CD4-positive, alpha-beta T cell treated with Interleukin-6 for 4 hours (primary cell): ENCODE measurements around the gene PICALM.
A peak's percentile ranks its signal among the peaks of the same experiment; 100 is the strongest.
"Not testable (repeated sequence)": the region's sequence is repeated elsewhere in the genome, so short reads cannot be mapped to it uniquely, and the experiment has no call there.

Source experiments
- DNase-seq: peaks from one replicate; pipeline ENCODE4 v3.0.0-alpha.2; 2020; ENCODE audit warnings: mixed read lengths

PICALM gene, protein sequence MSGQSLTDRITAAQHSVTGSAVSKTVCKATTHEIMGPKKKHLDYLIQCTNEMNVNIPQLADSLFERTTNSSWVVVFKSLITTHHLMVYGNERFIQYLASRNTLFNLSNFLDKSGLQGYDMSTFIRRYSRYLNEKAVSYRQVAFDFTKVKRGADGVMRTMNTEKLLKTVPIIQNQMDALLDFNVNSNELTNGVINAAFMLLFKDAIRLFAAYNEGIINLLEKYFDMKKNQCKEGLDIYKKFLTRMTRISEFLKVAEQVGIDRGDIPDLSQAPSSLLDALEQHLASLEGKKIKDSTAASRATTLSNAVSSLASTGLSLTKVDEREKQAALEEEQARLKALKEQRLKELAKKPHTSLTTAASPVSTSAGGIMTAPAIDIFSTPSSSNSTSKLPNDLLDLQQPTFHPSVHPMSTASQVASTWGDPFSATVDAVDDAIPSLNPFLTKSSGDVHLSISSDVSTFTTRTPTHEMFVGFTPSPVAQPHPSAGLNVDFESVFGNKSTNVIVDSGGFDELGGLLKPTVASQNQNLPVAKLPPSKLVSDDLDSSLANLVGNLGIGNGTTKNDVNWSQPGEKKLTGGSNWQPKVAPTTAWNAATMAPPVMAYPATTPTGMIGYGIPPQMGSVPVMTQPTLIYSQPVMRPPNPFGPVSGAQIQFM

DNA sequence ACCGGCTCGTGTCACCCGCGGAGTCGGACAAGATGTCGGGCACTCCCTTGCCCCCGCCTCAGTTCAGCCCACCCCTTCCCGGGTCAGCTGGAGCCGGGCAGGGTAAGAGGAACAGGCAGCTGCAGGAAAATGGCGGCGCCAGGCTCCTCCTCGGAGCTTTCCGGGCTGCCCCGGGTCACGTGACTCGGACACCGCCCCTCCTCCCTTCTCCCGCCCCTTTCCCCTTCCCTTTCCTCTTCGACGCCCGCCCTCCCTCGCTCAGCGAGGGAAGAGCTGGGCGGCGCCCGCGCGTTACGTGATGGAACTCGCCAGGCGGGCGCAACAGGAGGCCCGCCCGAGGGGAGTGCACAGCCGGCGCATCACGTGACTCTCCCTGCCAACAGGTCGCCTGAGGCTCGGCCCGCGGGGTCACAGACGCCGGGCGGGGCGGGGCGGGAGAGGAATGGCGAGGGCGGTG is at the start of gene PICALM:
TSS of gene PICALM (minus strand) at position 134 of the 457 bp plus-strand sequence. CDS start 304 bp downstream, outside the sequence.
- DNase-seq: peak; percentile 98

DNA sequence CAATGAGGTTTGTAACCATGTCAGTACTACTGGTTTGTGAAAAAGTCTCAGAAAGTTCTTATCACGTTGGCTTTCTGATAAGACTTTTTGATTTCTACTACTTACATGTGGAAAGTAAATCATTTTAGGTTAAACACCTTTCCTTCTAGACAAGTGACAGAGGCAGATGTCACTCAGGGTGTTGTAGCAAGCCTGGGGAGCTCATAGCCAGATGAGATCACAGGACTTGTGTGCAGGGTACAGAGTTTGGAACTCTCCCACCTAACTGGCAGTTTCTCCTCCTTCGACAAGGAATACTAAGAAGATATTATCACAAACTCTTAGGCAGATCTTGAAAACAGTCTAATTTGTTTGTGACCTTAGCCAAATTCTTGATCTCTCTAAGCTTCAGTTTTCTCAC is 49.4 kb upstream of the PICALM start:
- DNase-seq: no peak

DNA sequence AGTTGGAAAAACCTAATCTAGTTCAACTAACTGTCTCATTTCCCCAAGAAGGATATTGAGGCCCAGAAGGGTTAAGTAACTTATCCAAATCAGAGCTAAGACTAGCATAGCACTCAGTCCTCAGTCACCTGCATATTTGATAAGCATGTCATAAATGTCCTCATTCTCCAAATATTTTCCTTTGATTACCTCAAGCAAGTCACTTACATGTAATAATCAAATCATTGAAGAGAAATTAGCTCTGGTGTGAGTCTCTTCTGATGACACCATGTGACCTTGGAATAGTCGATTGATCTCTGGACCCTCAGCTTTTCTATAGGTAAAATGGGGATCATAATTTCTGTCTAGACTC is 48.8 kb upstream of the PICALM start:
- DNase-seq: no peak

DNA sequence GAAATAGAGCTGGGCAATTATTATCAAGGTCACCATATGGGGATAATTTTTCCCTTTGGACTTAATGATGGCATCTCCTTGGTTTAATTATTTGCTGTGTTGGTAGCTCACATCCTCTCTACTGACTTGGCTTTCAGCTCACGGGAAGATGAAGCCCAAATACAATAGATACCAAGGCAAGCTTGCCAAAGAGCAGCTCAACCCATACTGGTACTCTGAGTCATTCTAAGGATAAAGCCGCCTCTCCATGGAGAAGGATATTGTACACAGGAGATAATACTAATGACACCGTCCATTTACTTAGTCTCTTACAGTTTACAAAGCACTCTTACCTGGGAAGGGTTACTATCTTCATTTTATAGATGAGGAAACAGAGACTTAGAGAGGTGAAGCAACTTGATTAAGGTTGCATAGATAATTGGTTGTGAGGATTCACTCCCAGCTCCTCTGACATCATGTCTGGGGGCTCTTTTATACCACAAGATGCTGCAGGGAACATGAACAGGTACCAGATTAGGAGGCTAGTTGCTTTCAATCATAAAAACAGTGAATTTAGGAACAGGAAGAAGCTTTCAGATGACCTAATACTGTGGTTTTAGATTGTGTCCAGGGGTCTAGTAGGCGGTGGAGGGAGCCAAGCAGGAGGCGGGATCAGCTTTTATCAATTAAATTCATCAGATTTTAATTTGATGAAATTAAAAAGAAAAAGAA is 48.3 kb upstream of the PICALM start:
- no peak for DNase-seq

DNA sequence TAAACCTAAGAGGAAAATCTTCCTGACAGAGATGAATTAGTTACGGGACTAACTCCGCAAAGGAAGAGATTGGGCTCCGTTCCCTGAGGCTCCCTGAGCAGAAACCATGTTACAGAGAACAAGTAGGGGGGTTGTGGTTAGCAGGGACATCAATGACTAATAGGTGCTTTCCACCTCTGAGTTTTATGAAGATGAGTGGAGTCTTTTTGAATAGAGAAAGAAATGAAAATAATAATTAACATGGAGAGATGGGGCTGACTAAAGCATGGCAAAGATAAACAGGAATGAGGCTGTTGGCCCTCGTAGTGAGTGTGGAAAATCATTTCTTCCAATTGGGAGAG is 47.5 kb upstream of the PICALM start:
- peak; percentile 32 for DNase-seq

DNA sequence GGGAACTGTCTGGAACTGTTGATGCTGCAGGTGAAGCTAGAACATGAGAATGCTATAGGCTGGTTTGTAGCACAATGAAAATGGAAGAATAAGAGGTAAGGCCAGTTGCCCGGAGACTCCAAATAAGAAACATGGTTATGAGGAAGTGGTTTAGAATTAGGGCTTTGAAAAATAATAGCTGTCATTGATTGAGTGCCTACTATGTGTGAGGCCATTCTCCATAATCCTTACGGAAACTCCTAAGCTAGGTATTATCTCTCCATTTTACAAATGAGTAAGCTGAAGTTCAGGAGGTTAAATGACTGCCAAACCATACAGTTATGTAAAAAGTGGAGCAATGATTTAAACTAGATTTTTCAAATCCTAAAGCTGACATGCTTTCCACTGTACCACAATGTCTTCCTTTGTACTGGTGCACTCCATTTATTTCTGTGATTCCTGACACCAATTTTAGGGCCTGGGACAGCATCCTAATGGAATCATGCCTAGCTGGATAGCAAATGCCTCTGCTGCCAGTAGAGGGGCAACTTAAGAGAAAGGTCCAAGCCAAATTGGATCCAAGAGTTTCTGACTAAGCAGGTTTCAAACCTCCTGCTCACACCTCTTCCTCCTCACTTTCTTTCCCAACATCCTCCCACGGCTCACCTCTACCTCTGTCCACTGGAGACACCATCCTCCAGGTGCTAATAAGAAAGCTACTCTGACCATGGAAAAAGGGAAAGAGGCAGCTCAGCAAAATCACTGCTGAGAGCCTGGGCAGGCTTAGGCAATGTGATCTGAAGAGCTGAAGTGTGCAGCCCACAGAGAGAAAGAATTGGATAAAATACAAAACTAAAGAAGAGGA is 46.9 kb upstream of the PICALM start:
- no peak for DNase-seq

DNA sequence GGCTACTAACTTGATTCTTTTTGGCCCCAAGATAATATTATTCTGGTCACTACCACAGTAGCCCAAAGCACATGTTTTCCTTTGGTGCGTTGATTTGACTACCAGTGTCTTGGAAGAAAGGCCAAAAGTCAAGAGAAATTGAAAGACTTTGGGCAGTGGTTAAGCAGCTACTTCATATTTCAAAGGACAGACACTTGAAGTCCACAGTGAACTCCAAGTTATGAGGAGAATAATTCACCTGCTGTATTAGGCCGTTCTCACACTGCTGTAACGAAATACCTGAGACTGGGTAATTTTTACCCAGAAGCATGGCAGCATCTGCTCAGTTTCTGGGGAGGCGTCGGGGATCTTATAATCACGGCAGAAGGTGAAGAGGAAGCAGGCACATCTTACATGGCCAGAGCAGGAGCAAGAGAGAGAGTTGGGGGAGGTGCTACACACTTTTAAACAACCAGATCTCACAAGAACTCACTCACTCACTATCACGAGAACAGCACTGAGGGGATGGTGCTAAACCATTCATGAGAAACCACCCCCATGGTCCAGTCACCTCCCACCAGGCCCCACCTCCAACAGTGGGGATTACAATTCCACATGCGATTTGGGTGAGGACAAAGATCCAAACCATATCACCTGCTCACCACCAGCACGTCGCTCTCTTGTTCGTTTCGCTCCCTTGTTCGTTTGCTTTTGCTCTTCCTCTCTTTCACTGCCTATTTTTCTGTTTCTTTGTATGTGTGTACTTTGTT is 40.2 kb upstream of the PICALM start:
- no peak for DNase-seq

DNA sequence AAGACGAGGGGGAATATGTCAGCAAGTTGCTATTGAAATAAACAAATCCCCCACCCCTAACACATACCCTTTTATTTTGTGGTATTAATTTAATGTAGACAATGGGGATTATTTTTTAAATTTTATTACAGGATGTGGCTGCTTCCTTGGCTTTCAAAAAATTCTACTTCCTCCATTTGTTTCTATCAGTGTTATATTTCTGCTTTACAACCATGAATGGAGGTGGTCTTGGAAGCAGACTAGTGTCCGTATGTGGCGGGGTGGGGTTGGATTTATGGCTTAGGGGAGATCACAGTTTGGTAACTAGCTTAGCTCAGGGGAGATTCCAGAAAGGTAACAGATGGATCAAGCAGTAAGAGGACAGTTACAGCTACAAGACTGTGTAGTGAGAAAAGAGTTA is 39.3 kb upstream of the PICALM start:
- DNase-seq: no peak

DNA sequence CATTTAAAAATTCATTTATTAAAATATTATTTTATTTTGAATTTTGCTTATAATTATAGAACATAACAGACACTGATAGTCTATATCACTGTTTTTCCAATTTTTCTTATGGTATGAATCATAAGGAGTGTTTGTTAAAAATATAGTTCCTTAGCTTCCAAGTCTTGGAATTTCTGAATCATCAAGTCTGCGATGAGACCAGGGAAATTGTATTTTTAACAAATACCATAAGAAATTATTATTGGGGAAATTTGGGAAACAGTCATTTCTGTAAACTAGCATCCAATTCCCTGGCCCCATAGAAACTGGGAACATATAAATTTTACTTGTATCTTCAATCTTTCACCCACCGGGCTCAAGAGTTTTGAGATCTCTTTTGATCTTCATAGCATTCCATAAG is 38.0 kb upstream of the PICALM start:
- no peak for DNase-seq

DNA sequence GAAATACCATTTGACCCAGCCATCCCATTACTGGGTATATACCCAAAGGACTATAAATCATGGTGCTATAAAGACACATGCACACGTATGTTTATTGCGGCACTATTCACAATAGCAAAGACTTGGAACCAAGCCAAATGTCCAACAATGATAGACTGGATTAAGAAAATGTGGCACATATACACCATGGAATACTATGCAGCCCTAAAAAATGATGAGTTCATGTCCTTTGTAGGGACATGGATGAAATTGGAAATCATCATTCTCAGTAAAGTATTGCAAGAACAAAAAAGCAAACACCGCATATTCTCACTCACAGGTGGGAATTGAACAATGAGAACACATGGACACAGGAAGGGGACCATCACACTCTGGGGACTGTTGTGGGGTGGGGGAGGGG is 37.1 kb upstream of the PICALM start:
- DNase-seq: not testable (repeated sequence)

DNA sequence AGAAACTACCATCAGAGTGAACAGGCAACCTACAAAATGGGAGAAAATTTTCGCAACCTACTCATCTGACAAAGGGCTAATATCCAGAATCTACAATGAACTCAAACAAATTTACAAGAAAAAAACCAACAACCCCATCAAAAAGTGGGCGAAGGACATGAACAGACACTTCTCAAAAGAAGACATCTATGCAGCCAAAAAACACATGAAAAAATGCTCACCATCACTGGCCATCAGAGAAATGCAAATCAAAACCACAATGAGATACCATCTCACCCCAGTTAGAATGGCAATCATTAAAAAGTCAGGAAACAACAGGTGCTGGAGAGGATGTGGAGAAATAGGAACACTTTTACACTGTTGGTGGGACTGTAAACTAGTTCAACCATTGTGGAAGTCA is 36.7 kb upstream of the PICALM start:
- DNase-seq: not testable (repeated sequence)

DNA sequence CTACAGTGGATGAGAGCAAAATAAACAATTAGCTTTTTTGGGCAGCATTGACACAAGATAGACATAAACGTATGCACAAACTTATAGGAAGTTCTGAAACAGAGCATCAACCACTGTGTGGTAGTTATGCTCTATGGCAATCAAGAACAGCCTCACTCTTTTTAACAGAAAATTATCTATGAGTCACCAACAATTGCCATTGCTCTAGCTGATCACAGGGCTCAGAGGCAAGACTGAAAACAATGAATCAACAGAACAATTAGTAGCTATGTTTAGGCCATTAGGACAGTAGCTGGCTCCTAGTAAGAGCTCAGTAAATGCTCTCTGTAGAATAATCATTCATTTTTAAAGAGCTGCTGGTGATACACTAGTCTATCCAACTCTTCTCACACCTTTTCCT is 34.9 kb upstream of the PICALM start:
- DNase-seq: no peak

DNA sequence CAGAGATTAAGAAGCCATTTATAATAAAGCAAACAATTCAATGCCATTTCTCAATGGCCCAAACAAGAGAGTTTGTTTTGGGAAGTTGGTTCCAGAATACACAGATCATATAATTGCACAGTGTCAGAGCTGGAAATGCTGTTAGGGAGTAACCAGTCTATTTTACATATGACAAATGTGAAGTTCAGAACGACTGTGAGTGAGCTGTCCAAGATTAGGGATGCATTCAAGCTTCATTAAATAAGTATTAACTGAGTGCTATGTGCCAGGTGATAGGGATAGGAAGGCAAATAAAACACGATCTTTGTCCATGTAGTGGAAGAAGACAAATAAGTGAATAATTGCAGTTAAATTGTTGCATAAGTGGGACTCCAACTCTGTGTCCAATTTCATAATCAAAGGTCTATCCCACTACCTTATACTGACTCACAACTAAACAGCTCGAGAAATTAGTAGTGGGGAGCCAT is 33.1 kb upstream of the PICALM start:
- no peak for DNase-seq

DNA sequence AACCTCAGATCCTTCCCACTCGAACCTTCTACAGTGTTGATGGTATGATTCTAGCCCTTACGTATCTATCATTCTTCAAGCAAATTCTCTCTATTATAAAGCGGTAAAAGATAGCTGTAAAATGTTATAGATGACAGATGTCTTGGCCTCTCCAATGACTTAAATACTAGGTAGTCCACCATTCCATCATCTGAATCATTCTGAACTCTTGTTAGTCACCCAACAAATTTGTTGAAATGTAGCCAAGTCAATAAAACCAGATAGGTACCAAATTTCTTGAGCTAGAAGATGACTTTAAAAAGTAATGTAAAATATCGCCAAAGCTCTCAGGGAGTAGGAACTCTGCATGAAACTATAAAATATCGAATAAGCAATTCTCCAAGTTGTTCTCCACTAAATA is 32.6 kb upstream of the PICALM start:
- no peak for DNase-seq

DNA sequence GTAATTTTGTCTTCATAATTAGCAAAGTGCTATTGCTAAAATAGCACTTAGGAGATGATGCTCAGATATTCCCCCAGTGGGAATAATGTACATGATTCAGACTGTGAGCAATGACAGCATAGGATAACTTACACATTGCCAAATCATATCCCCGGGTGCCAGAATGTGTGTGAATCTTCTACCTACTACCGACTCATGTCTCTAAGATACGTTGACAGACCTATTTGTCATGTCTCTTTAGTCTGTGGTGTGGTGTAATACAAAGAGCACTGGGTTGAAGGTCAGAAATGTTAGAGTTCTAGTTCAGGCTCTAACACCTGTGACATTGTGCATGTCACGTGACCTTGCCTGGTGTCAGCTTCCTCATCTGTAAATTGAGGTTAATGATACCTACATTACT is 31.0 kb upstream of the PICALM start:
- DNase-seq: no peak

DNA sequence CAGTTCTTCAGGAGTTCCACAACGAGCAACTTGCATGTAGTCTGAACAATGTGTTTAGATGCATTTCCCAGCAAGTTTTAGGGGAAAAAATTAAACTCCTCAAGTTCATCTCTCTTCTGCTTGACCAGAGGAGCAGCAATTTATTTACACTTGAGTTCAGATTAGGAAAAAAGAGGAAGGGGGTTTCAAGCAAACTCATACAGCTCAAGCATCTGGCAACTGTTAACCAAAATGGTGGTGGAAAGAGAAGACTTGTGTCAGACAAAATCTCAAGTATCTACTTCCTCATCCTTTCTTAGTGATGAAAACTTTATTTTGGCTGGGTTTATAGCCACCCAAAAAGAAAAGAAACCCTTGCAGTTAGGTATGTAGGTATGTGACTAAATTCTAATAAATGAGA is 29.1 kb upstream of the PICALM start:
- DNase-seq: no peak

DNA sequence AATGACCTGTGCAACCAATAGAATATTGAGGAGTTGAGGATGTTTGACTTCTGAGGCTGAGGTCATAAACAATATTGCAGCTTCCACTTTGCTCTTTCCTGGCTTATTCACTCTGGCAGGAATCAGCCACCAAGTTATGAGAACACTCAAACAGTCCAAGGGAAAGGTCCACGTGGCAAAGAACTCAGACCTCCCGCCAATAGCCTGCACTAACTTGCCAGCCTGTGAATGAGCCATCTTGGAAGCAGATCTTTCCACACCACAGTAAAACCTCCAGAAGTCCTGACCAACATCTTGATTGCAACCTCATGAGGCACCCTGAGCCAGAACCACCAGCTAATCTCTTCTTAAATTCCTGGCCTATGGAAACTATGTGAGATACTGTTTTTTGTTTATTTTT is 22.7 kb upstream of the PICALM start:
- DNase-seq: no peak

DNA sequence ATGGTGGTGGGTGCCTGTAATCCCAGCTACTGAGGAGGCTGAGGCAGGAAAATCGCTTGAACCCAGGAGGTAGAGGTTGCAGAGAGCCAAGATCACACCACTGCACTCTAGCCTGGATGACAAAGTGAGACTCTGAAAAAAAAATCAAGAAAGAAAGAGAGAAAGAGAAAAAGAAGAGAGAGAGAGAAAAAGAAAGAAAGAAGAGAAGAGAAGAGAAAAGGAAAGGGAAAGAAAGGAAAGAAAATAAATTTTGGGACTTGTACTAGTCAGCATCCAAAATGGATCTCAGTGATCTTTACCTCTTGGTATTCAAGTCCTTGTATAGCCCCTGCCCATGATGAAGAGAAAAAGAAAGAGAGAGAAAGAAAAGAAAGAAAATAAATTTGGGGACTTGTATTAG is 22.2 kb upstream of the PICALM start:
- DNase-seq: no peak

DNA sequence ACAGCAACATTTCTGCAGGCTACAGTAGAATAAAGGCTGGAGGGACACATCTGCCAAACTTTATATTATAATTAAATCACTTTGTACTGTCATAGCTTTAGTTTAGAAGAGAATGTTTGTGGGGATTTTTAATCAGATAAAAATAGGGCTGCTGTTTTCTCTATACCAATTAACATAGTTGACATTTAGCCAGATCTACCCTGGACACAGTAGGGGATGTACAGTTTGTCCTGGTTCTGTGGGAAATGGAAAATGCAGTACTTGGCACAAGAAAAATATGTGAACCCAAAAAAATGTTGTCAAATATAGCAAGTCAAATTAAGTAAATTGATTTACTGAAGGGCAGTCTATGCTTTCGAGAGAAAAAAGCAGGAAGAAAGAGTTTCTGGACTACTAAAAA is 20.8 kb upstream of the PICALM start:
- DNase-seq: no peak

DNA sequence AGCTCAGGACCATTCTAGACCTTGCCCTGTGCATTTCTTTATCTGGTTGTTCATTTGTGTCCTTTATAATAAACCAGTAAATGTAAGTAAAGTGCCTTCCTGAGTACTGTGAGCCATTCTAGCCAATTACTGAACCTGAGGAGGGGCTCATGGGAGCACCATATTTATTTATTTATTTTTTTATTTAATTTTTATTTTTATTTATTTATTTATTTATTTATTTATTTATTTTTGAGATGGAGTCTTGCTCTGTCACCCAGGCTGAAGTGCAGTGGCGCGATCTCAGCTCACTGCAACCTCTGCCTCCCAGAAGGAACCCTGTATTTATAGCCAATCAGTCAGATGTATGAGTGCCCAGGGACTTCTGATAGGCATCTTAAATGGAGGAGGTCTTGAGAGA is 18.8 kb upstream of the PICALM start:
- DNase-seq: not testable (repeated sequence)

DNA sequence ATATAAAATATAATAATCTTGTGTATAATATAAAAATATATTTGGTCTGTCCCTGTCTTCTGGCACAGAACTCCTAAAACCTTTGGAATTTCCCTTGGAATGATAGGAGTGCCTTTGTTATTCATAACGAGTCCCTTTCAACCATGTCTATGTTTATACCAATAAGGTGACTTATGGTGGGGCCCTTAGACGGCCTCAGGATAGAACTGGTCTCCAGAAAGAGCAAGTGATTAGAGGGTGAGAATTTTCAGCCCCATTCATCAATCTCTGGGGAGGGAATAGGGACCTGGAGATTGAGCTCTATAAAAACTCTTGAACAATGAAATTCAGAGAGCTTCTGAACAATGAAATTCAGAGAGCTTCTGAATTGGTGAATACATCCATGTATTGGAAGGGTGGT is 18.4 kb upstream of the PICALM start:
- no peak for DNase-seq

DNA sequence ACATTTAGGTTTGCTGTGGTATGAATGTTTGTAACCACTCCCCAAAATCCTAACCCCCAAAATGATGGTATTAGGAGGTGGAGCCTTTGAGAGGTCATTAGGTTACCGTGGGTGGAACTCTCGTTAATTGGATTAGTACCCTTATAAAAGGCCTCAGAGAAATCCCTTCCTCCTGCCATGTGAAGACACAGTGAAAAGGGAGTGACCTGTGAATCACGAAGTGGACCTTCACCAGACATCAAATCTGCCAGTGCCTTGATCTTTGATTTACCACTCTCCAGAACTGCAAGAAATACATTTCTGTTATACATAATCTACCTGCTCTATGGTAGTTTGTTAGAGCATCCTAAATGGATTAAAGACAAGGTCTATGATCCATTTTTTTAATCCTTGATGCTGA is 12.6 kb upstream of the PICALM start:
- no peak for DNase-seq
